Measurements from ENCODE around the gene IL9R. TPM values are rescaled to one million over a fixed set of nuclear protein-coding genes. Genes with fewer than 3 reads are reported as not detected.
"Not testable (repeated sequence)": the region's sequence is repeated elsewhere in the genome, so short reads cannot be mapped to it uniquely, and the experiment has no call there.

IL9R gene
- total and polyA plus RNA-seq, 2 of the 4 experiments (the other 2 are of a cell fraction): 0.05 TPM; not detected in 1

DNA sequence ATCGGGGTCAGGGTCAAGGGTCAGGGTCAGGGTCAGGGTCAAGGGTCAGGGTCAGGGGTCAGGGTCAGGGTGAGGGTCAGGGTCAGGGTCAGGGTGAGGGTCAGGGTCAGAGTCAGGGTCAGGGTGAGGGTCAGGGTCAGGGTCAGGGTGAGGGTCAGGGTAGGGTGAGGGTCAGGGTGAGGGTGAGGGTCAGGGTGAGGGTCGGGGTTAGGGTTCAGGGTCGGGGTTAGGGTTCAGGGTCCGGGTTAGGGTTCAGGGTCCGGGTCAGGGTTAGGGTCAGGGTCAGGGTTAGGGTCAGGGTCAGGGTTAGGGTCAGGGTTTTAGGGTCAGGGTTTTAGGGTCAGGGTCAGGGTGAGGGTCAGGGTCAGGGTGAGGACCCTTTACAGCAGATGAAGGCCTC is 22.4 kb downstream of the IL9R start:
- CTCF ChIA-PET; H3K4me3 ChIP-seq (ENCODE audit: insufficient read depth, low read depth, low read length); H2BK5ac ChIP-seq (ENCODE audit: low read depth, low read length, poor library complexity, severe bottlenecking): not testable (repeated sequence)

DNA sequence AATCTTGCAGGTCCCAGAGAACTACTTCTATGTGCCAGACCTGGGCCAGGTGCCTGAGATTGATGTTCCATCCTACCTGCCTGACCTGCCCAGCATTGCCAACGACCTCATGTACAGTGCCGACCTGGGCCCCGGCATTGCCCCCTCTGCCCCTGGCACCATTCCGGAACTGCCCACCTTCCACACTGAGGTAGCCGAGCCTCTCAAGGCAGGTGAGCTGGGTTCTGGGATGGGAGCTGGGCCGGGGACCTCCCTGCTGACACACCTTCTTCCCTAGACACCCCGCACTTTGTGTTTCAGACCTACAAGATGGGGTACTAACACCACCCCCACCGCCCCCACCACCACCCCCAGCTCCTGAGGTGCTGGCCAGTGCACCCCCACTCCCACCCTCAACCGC is 25.5 kb downstream of the IL9R start:
- dilution Hi-C loops (cut with HindIII; ENCODE audit: low sequenced_read_pairs, unreplicated experiment); DNase-seq; intact Hi-C loops (cut with micrococcal nuclease); H2BK120ac ChIP-seq (ENCODE audit: low read depth, low read length); H3K4me2 ChIP-seq (ENCODE audit: low read depth, low read length); H3K56ac ChIP-seq (ENCODE audit: extremely low read depth, insufficient read depth, low read length); H3K36me3 ChIP-seq (ENCODE audit: control insufficient read depth, insufficient read depth, low read length); H3K4me1 ChIP-seq (ENCODE audit: control insufficient read depth, insufficient read depth, low read length); H3K9me1 ChIP-seq (ENCODE audit: insufficient read depth, low read length); H4K8ac ChIP-seq (ENCODE audit: low read depth in 2 of 2, low read length in 2 of 2); H3K4me3 ChIP-seq (ENCODE audit: insufficient read depth, low read depth, low read length); CTCF ChIA-PET; H4K20me1 ChIP-seq (ENCODE audit: insufficient read depth, low read length); H3K23ac ChIP-seq (ENCODE audit: low read depth, low read length); H2BK20ac ChIP-seq (ENCODE audit: low read depth, low read length); BruUV-seq (replicated peaks); H2AK9ac ChIP-seq (replicated peaks; ENCODE audit: low read depth, low read length, poor library complexity); H3K9me3 ChIP-seq (ENCODE audit: control insufficient read depth, insufficient read depth, low read length); H2BK15ac ChIP-seq (ENCODE audit: low read depth, low read length); H4K5ac ChIP-seq (ENCODE audit: low read depth, low read length); H3K27ac ChIP-seq (ENCODE audit: insufficient read depth, low read length); H3K9ac ChIP-seq (ENCODE audit: low read depth, low read length); H3K14ac ChIP-seq (replicated peaks; ENCODE audit: low read depth, low read length); H3K18ac ChIP-seq (ENCODE audit: low read depth, low read length); H4K91ac ChIP-seq (ENCODE audit: insufficient read depth, low read depth, low read length); H2AFZ ChIP-seq (replicated peaks; ENCODE audit: low read length, poor library complexity); H2AK5ac ChIP-seq (ENCODE audit: low read depth, low read length); ATAC-seq (ENCODE audit: low read depth); H2BK5ac ChIP-seq (ENCODE audit: low read depth, low read length, poor library complexity, severe bottlenecking); POLR2A ChIA-PET (ENCODE audit: unreplicated experiment); H3K79me1 ChIP-seq (ENCODE audit: low read depth in 1 of 2, low read length in 2 of 2); H3K4ac ChIP-seq (ENCODE audit: low read depth, low read length); H3K27me3 ChIP-seq (ENCODE audit: control insufficient read depth, insufficient read depth, low read length); in situ Hi-C loops (cut with MboI; ENCODE audit: low sequenced_read_pairs): not testable (repeated sequence)
- WGBS, 2 experiments (ENCODE audit: extremely low coverage in 2 of 2, insufficient read length in 1 of 2): no CpG with 5 or more reads among the region's 9 CpGs

More for the DNA sequence above, 22.4 kb downstream of the IL9R start:
- H3K27me3 ChIP-seq (ENCODE audit: control insufficient read depth, insufficient read depth, low read length); H2BK120ac ChIP-seq (ENCODE audit: low read depth, low read length); H3K9me1 ChIP-seq (ENCODE audit: insufficient read depth, low read length); H2BK15ac ChIP-seq (ENCODE audit: low read depth, low read length); H3K23ac ChIP-seq (ENCODE audit: low read depth, low read length); H3K9me3 ChIP-seq (ENCODE audit: control insufficient read depth, insufficient read depth, low read length); H3K79me1 ChIP-seq (ENCODE audit: low read depth in 1 of 2, low read length in 2 of 2); H3K36me3 ChIP-seq (ENCODE audit: control insufficient read depth, insufficient read depth, low read length); H2BK20ac ChIP-seq (ENCODE audit: low read depth, low read length); H3K56ac ChIP-seq (ENCODE audit: extremely low read depth, insufficient read depth, low read length); ATAC-seq (ENCODE audit: low read depth); H3K27ac ChIP-seq (ENCODE audit: insufficient read depth, low read length); H2AK5ac ChIP-seq (ENCODE audit: low read depth, low read length); H4K91ac ChIP-seq (ENCODE audit: insufficient read depth, low read depth, low read length); H2AK9ac ChIP-seq (replicated peaks; ENCODE audit: low read depth, low read length, poor library complexity); H2AFZ ChIP-seq (replicated peaks; ENCODE audit: low read length, poor library complexity); H3K14ac ChIP-seq (replicated peaks; ENCODE audit: low read depth, low read length); H3K4me1 ChIP-seq (ENCODE audit: control insufficient read depth, insufficient read depth, low read length); H4K20me1 ChIP-seq (ENCODE audit: insufficient read depth, low read length); H4K5ac ChIP-seq (ENCODE audit: low read depth, low read length); intact Hi-C loops (cut with micrococcal nuclease); H3K4ac ChIP-seq (ENCODE audit: low read depth, low read length); BruUV-seq (replicated peaks); POLR2A ChIA-PET (ENCODE audit: unreplicated experiment); H3K4me2 ChIP-seq (ENCODE audit: low read depth, low read length); H3K18ac ChIP-seq (ENCODE audit: low read depth, low read length); dilution Hi-C loops (cut with HindIII; ENCODE audit: low sequenced_read_pairs, unreplicated experiment); H4K8ac ChIP-seq (ENCODE audit: low read depth in 2 of 2, low read length in 2 of 2); DNase-seq; in situ Hi-C loops (cut with MboI; ENCODE audit: low sequenced_read_pairs); H3K9ac ChIP-seq (ENCODE audit: low read depth, low read length): not testable (repeated sequence)
- WGBS, 2 experiments (ENCODE audit: extremely low coverage in 2 of 2, insufficient read length in 1 of 2): no CpG with 5 or more reads among the region's 5 CpGs
